ENCODE measurements around the gene KRT77.

GRCh38 chr12:52682381-52682660, 21.0 kb downstream of the KRT77 start:
- TF ChIP-seq CTCF (IDR thresholded peaks at IDR 0.05) (no peak), POLR2A (IDR thresholded peaks at IDR 0.05) (no peak)
